Putamen (tissue), 1 donor: Measurements from ENCODE around the gene CORO1C.
A peak's percentile ranks its signal among the peaks of the same experiment; 100 is the strongest.
"Not testable (repeated sequence)": the region's sequence is repeated elsewhere in the genome, so short reads cannot be mapped to it uniquely, and the experiment has no call there.

Experiments used
- DNase-seq: peaks from one replicate; pipeline ENCODE4 v3.0.0-alpha.2; 2016; ENCODE audit warnings: low spot score

The CORO1C gene

GRCh38 chr12:108731105-108731865 lies at the start of gene CORO1C:
Gene CORO1C (minus strand): TSS chr12:108731518. CDS start chr12:108701318, 30,200 bp downstream.
- DNase-seq, result peak; percentile 92

DNA sequence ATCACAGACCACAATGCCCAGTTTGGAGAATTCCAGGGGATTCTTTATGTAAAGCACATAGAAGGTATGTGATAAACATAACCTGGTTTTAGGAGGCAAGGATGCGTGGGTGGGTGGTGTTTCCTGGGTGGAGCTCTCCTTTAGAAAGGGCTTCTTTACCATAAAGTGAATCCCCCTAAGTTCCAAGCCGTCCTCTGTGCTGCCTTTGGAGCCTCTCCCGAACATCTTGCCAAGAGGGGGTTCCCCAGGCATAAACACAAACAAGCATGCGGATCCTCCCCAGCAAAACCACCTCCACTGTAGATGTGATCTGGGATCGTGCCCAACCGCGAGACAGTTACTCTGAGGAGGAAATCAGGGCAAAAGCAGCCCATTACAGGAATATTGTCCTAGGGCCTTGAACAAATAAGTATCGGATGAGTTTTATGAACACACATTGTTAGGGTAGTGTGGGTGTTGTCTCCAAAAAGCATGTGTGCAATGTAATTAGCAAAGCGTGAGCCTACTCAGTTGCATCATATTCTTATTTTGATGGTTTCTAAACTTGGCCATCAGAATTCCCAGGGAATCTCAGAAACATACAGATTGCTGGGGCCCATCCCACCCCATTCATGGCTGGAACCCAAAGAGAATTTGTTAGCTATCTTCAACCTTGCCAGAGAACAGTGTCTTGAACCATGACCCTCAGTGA lies 48.8 kb upstream of the CORO1C start:
- DNase-seq, result no peak

GRCh38 chr12:108778053-108778452 lies 46.7 kb upstream of the CORO1C start:
- no peak for DNase-seq

GRCh38 chr12:108777156-108777555 lies 45.8 kb upstream of the CORO1C start:
- DNase-seq, result no peak

- DNase-seq, result no peak
Measured at GRCh38 chr12:108773798-108774788, 42.8 kb upstream of the CORO1C start.

- DNase-seq, result no peak
Measured at GRCh38 chr12:108772891-108773797, 41.8 kb upstream of the CORO1C start.

DNA sequence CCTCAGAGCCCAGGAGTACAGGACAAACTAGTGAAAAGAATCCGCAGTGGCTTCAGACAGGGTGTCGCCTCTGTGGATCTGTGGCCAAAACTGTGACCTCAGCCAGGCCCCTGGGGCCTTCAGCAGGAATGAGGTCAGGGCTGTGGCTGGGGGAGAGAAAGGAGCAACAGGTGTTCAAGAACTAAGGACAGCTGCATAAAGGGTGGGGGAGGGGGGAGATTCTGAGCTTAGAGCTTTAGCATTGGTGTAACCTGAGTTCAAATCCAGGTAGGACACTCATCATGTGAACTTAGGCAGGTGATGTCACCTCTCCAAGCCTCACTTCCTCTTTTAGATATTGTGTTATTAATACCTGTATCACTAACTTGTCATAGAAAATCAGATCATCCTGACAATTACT lies 40.9 kb upstream of the CORO1C start:
- no peak for DNase-seq

DNA sequence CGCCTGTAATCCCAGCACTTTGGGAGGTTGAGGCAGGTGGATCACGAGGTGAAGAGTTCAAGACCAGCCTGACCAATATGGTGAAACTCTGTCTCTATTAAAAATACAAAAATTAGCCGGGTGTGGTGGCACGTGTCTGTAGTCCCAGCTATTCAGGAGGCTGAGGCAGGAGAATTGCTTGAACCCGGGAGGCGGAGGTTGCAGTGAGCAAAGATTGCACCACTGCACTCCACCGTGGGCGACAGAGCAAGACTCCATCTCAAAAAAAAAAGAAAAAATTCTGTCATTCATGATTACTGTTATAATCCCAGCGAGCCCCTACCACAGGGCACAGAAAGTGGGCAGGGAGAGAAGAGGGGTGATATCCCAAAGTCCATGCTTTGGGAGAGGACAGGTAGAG lies 40.5 kb upstream of the CORO1C start:
- DNase-seq, result not testable (repeated sequence)

DNA sequence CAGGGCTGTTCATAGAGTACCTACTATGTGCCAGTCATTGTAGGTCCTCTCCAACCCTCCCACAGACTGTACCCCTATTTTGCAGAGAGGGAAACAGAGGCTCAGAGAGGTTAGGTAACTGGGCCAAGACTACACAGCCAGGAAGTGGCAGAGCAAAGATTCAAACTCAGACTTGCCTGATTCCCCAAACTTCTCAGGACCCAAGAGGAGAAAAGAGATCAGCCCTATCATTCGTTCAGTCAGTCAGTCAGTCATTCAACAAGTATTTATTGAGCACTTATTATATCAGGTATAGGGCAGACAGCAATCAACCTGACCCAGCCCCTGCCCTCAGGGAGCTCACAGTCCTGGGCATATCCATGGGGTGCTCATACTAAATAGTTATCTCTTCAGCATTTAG lies 39.6 kb upstream of the CORO1C start:
- DNase-seq, result no peak

- no peak for DNase-seq
Measured at GRCh38 chr12:108770269-108770829, 39.0 kb upstream of the CORO1C start.

DNA sequence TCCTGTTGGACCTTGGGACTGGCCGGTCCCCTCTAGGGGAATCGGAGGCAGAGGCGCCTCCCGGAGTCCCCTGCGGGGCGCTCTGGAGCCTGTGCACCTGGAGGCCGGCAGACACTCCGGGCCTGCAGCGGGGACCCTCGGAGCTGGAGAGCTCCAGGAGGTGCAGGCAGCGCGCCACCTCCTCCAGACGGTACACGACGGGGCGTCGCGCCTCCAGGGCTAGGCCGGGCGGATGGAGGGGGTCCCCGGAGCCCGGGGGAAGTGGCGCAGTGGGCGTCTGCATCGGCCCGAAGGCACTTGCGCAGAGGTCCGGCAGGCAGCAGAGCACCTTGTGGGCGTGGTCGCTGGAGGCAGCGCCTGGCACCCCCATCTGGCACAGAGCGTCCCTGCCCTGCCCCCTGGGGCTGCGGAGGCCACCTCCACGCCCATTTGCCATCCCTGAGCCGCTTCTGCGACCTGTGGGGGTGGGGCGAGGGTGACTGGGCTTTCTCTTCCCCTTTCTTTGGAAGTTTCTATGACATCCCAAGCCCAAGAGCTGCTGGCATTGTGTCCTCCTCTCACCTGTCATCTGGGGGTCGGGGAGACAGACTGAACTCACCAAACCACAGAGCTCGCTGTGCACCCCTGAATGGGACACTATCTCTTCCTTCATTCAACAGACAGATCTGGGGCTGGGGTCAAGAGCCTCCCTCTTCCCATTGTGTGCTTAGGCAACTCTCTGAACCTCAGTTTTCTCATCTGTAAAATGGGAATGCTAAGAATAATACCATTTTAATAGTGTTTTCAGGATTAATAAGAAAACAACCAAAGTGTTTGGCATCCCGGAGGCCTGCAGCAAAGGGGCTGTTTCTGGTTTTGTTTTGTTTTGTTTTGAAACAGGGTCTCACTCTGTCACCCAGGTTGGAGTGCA lies 37.5 kb upstream of the CORO1C start:
- no peak for DNase-seq

DNA sequence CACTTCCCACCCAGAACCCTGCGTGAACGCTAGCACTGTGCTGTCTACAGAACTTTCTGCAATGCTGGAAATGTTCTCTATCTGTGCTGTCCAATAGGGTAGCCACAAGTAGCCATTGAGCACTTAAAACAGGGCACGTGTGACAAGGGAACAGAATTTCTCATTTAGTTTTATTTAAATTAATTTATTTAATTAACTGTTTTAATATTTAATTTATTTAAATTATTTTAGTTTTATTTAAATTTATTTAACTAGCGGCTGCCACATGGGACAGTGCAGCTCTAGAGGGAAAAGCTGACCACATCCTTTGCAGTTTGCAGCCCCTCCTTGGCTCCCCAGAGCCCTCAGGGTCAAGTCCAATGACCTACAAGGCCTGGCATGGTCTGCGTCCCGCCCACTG lies 35.0 kb upstream of the CORO1C start:
- DNase-seq, result no peak

GRCh38 chr12:108765289-108765764 lies 34.0 kb upstream of the CORO1C start:
- no peak for DNase-seq

DNA sequence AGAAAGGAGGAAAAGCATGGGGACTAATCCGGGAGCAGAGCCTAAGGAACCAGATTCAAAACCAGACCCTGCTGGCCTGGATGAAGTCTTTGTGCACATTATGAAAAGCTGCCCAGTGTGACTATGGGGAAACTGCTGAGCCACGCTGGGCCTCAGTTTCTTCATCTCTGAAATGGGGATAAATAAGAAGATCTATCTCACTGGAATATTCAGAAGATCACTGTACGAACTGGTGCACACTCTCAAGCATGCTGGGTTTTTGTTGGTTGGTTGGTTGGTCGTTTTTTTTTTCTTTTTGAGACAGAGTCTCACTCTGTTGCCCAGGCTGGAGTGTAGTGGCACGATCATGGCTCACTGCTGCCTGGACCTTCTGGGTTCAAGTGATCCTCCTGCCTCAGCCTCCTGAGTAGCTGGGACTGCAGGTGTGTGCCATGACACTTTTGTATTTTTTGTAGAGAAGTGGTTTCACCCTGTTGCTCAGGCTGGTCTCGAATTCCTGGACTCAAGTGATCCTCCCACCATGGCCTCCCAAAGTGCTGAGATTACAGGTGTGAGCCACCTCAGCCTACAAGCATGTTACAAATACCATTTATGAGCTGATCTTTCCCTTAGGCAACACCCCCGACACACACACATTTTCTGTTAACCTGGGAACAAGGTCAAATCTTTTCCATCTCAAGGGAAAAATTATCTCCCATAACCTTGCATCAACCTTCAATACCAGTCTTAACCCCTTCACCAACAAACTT lies 33.4 kb upstream of the CORO1C start:
- no peak for DNase-seq

GRCh38 chr12:108761226-108761625 lies 29.9 kb upstream of the CORO1C start:
- no peak for DNase-seq

- DNase-seq, result no peak
Measured at GRCh38 chr12:108759924-108760323, 28.6 kb upstream of the CORO1C start.

DNA sequence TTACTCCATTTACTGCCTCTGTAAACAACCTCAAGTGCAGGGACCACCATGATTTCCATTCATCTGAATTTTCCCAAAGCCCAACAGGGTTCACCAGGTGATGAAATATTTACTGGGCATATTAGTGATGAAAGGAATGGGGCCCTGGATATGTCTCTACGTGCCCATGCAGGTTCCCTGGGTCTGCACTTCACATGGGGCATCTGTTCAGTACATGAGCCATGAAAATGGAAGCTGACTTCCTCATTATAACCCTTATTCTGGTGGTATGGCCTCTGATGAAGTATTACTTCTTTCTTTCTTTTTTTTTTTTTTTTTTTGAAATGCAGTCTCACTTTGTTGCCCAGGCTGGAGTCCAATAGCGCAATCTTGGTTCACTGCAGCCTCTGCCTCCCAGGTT lies 26.5 kb upstream of the CORO1C start:
- DNase-seq, result no peak

GRCh38 chr12:108756421-108756820 lies 25.1 kb upstream of the CORO1C start:
- DNase-seq, result no peak

DNA sequence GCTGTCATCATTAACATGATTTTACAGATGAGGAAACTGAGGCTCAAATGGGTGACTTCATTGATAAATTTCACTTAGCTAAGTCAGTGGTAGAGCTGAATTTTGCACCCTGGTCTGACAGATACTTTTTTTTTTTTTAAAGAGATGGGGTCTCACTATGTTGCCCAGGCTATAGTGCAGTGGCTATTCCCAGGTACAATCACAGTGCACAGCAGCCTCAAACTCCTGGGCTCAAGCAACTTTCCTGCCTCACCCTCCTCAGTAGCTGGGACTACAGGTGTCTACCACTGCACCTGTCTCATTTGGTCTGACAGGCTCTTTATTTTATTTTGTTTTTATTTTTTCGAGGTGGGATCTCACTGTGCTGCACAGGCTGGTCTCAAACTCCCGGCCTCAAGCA lies 24.2 kb upstream of the CORO1C start:
- no peak for DNase-seq
